Ascending aorta (tissue), 2 donors: ENCODE results near the gene MYO1B. TPM values are rescaled to one million over a fixed set of nuclear protein-coding genes. Genes with fewer than 3 reads are reported as not detected.

Experiments
- DNase-seq, 2 donors: peaks; one replicate each; pipeline ENCODE4 v3.0.0-alpha.2; 2019; ENCODE audit warnings: low spot score in 2 of 2
- H3K27ac ChIP-seq, 2 donors: fragments of 200-600 bp; sonication (generic); one replicate each; pipeline ENCODE4 v1.5.1; 2016 to 2017; ENCODE audit warnings: mild to moderate bottlenecking in 1 of 2
- H3K27me3 ChIP-seq: fragments of 200-600 bp; sonication (generic); one replicate; pipeline ENCODE4 v1.5.1; 2017
- H3K36me3 ChIP-seq, 2 donors: fragments of 200-600 bp; sonication (generic); one replicate each; pipeline ENCODE4 v1.5.1; 2016
- H3K4me1 ChIP-seq, 2 donors: fragments of 200-600 bp; sonication (generic); one replicate each; pipeline ENCODE4 v1.5.1; 2016 to 2017; ENCODE audit warnings: mild to moderate bottlenecking in 1 of 2
- H3K4me3 ChIP-seq, 2 donors: fragments of 200-600 bp; sonication (generic); one replicate each; pipeline ENCODE4 v1.5.1; 2016 to 2017; ENCODE audit warnings: mild to moderate bottlenecking in 1 of 2
- H3K9me3 ChIP-seq, 2 donors: fragments of 200-600 bp; sonication (generic); one replicate each; pipeline ENCODE4 v1.5.1; 2016
- intact Hi-C: fragments of 100-400 bp; cut with DNase I; formaldehyde crosslinking; loops from one replicate; pipeline ENCODE4 v1.15.1; 2023
- total RNA-seq: library from RNA; depleted of rRNA; stranded (reverse); fragments of >200 nt; gene quantifications from one replicate; pipeline ENCODE4 v1.1.0, GENCODE V29; 2016
- TF ChIP-seq, protein P1 (sequence below), 3 experiments: fragments of 200-600 bp in 2 of 3; fragments of 450-650 bp in 1 of 3; sonication (generic) in 2 of 3; IDR thresholded peaks; one replicate each; pipeline ENCODE4 v1.5.1; 2016 to 2019; ENCODE audit warnings: antibody characterized with exemption in 3 of 3, mild to moderate bottlenecking in 1 of 3, moderate library complexity in 1 of 3

Gene MYO1B
- total RNA-seq, 1 donor from 2014 or later: 27.4 TPM

DNA sequence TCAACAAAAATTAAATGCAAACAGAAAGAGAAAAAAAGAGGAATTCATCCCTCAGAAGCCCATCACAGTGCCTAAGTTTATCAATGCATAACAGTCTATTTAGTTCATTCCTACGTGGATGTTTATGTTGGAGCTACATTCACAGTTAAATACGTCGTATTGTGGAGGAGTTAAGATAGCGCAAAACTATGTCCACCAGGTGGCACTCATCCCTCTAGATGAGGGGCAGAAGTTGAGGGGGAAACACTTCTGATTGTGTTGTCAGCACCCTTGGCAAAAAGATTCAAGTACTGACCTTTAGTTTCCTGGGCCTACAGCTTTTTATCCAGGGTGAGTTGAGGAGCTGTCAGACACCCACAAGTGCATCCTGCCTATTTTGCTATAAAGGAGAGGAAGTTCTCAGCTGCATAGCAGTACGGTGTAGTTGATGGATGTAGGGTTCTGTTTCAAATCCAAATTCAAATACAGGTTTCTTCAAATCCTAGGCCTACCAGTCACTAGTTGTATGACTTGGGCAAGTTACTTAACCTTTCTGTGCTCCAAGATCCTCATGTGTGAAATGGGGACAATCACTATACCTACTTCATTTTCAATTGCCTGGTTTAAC is 26.8 kb upstream of the MYO1B start:
- H3K27me3 ChIP-seq: no peaks in the 10 kb centered on the region
- no peak overlapping the region for H3K27ac ChIP-seq
- no peaks in the 10 kb centered on the region for H3K9me3 ChIP-seq
- no peak for DNase-seq
- TF ChIP-seq, protein P1, sequence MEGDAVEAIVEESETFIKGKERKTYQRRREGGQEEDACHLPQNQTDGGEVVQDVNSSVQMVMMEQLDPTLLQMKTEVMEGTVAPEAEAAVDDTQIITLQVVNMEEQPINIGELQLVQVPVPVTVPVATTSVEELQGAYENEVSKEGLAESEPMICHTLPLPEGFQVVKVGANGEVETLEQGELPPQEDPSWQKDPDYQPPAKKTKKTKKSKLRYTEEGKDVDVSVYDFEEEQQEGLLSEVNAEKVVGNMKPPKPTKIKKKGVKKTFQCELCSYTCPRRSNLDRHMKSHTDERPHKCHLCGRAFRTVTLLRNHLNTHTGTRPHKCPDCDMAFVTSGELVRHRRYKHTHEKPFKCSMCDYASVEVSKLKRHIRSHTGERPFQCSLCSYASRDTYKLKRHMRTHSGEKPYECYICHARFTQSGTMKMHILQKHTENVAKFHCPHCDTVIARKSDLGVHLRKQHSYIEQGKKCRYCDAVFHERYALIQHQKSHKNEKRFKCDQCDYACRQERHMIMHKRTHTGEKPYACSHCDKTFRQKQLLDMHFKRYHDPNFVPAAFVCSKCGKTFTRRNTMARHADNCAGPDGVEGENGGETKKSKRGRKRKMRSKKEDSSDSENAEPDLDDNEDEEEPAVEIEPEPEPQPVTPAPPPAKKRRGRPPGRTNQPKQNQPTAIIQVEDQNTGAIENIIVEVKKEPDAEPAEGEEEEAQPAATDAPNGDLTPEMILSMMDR (IDR thresholded peaks at IDR 0.05): peak; percentile 11 to 66 (median 59)
- H3K4me3 ChIP-seq: no peak overlapping the region
- no peaks in the 10 kb centered on the region for H3K36me3 ChIP-seq
- intact Hi-C loops: loop anchor here (1.0 to 5.0 kb wide), 2 partner anchors 51 to 282 kb away; no protein-coding TSS in a partner anchor
- H3K4me1 ChIP-seq: peaks cover 0 to 11% of the 10 kb centered on the region in 2 donors

DNA sequence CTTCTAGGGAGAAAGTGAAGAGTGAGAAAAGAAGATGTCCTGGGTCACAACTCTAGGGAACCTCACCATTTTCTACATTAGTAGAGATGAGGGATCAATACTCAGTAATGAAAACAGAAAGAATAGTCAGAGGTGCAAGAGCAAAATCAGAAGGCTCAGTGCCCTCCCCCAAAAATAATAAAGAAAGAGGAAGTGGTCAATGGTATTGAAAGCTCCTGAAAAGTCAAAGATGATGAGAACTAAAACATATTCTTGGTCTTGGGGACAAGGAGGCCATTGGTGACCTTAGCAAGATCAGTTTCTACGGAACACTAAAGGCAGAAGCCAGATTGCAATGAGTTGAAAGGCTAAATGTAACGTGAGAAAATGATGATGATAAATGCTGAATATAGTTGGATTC is 24.5 kb upstream of the MYO1B start:
- Histone ChIP-seq H3K4me3 (no peak overlapping the region), H3K27ac (no peak overlapping the region), H3K36me3 (no peaks in the 10 kb centered on the region), H3K27me3 (no peaks in the 10 kb centered on the region), H3K9me3 (no peaks in the 10 kb centered on the region), H3K4me1 (peaks cover 0 to 11% of the 10 kb centered on the region in 2 donors)
- no peak for DNase-seq
- intact Hi-C loops: no loop called here
- TF ChIP-seq, protein P1 (IDR thresholded peaks at IDR 0.05): no peak

DNA sequence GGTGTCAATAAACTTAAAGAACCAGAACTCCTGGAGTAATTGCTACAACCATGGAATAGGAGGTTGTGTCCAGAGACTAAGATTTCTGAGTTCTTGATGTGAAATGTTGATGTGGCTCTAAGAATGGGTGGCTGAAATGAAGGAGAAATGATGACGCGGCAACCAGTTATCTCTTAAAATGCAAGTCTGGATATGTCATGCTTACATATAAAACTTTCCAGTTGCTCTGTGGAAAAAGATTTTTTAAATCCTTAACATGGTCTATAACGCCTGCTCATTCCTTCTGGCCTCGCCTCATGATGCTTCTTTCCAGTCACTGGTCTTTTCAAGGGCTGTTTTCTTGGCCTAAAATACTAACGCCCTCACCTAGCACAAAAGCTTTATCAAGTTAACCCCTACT is 23.5 kb upstream of the MYO1B start:
- Histone ChIP-seq H3K9me3 (no peaks in the 10 kb centered on the region), H3K27ac (no peak overlapping the region), H3K27me3 (no peaks in the 10 kb centered on the region), H3K36me3 (no peaks in the 10 kb centered on the region), H3K4me1 (peaks cover 0 to 11% of the 10 kb centered on the region in 2 donors), H3K4me3 (no peak overlapping the region)
- intact Hi-C loops: no loop called here
- TF ChIP-seq, protein P1 (IDR thresholded peaks at IDR 0.05): no peak
- no peak for DNase-seq

- Histone ChIP-seq H3K36me3 (no peaks in the 10 kb centered on the region), H3K27ac (no peak overlapping the region), H3K4me1 (peaks cover 0 to 10% of the 10 kb centered on the region in 2 donors), H3K9me3 (no peaks in the 10 kb centered on the region), H3K27me3 (no peaks in the 10 kb centered on the region), H3K4me3 (no peak overlapping the region)
- TF ChIP-seq, protein P1 (IDR thresholded peaks at IDR 0.05): no peak
- intact Hi-C loops: no loop called here
- no peak for DNase-seq
These were observed 22.7 kb upstream of the MYO1B start for GRCh38 chr2:191222507-191222906.

- H3K27ac ChIP-seq: no peak overlapping the region
- peaks cover 0 to 6% of the 10 kb centered on the region in 2 donors for H3K4me1 ChIP-seq
- no peaks in the 10 kb centered on the region for H3K9me3 ChIP-seq
- TF ChIP-seq, protein P1 (IDR thresholded peaks at IDR 0.05): no peak
- H3K4me3 ChIP-seq: no peak overlapping the region
- intact Hi-C loops: no loop called here
- no peaks in the 10 kb centered on the region for H3K27me3 ChIP-seq
- DNase-seq: no peak
- H3K36me3 ChIP-seq: no peaks in the 10 kb centered on the region
These were observed 22.3 kb upstream of the MYO1B start for GRCh38 chr2:191222952-191223351.

- no peak overlapping the region for H3K27ac ChIP-seq
- H3K36me3 ChIP-seq: no peaks in the 10 kb centered on the region
- TF ChIP-seq, protein P1 (IDR thresholded peaks at IDR 0.05): no peak
- no peaks in the 10 kb centered on the region for H3K4me1 ChIP-seq
- no peaks in the 10 kb centered on the region for H3K9me3 ChIP-seq
- DNase-seq: no peak
- H3K27me3 ChIP-seq: no peaks in the 10 kb centered on the region
- H3K4me3 ChIP-seq: no peak overlapping the region
- intact Hi-C loops: no loop called here
These were observed 20.1 kb upstream of the MYO1B start for GRCh38 chr2:191225126-191225525.
